ENCODE measurements around the gene DNAJB11. TPM values are rescaled to one million over a fixed set of nuclear protein-coding genes. Genes with fewer than 3 reads are reported as not detected.
"Not testable (repeated sequence)": the region's sequence is repeated elsewhere in the genome, so short reads cannot be mapped to it uniquely, and the experiment has no call there.

The DNAJB11 gene
- total RNA-seq, 4 donors from 2014 or later, result 61.4 to 156 (median 108) TPM

DNA sequence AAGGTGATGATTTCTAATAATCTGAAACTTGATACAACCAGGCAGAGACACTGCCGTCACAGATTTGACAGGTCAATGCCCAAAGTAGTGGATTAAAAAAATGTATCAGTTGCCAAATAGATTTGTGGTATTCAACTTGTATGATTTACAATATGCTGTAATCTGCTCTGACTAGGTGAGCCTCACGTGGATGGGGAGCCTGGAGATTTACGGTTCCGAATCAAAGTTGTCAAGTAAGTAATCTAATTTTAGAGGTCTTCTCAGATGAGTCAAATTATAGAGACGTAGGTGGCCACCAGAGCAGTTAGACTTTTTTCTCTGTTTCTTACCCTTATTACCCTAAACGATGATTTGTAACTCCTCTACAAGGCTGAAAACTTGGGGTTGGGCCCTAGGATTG, 12.0 kb downstream of the DNAJB11 start:
- Histone ChIP-seq H3K4me1 (no peaks in the 10 kb centered on the region), H3K9me3 (no peaks in the 10 kb centered on the region), H3K27me3 (no peaks in the 10 kb centered on the region), H3K27ac (no peak overlapping the region), H3K36me3 (peaks cover 50 to 79% of the 10 kb centered on the region in 2 donors), H3K4me3 (replicated peaks in 1 of 3) (no peak overlapping the region)
- WGBS, 2 donors, result 97 to 99% methylated on average over 6 of the region's 6 CpGs
- TF ChIP-seq POLR2A (IDR thresholded peaks at IDR 0.05), result no peak
- TF ChIP-seq, protein P1, sequence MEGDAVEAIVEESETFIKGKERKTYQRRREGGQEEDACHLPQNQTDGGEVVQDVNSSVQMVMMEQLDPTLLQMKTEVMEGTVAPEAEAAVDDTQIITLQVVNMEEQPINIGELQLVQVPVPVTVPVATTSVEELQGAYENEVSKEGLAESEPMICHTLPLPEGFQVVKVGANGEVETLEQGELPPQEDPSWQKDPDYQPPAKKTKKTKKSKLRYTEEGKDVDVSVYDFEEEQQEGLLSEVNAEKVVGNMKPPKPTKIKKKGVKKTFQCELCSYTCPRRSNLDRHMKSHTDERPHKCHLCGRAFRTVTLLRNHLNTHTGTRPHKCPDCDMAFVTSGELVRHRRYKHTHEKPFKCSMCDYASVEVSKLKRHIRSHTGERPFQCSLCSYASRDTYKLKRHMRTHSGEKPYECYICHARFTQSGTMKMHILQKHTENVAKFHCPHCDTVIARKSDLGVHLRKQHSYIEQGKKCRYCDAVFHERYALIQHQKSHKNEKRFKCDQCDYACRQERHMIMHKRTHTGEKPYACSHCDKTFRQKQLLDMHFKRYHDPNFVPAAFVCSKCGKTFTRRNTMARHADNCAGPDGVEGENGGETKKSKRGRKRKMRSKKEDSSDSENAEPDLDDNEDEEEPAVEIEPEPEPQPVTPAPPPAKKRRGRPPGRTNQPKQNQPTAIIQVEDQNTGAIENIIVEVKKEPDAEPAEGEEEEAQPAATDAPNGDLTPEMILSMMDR (IDR thresholded peaks at IDR 0.05), result no peak
- no peak for DNase-seq
- intact Hi-C loops (cut with DNase I), result no loop called here

DNA sequence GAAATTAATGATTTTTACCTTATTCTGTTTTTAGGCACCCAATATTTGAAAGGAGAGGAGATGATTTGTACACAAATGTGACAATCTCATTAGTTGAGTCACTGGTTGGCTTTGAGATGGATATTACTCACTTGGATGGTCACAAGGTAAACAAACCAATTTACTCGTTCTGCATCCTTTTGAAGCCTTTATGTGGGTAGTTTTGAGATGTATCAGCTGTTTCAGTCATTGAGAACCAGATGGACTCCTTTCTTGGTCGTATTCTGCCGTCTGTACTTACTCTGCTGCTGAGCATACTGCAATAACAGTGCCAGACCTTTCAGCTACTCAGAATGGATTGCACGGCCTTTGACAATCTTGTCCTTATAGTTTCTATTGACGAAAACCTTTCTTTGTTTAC, 13.3 kb downstream of the DNAJB11 start:
- H3K4me3 ChIP-seq (replicated peaks in 1 of 3), result no peak overlapping the region
- H3K27me3 ChIP-seq, result no peaks in the 10 kb centered on the region
- no peak for TF ChIP-seq POLR2A (IDR thresholded peaks at IDR 0.05)
- TF ChIP-seq, protein P1 (IDR thresholded peaks at IDR 0.05), result no peak
- intact Hi-C loops (cut with DNase I), result no loop called here
- 86 to 89% methylated on average over 5 of the region's 5 CpGs for WGBS, 2 donors
- peaks cover 47 to 68% of the 10 kb centered on the region in 2 donors for H3K36me3 ChIP-seq
- H3K27ac ChIP-seq, result no peak overlapping the region
- no peaks in the 10 kb centered on the region for H3K4me1 ChIP-seq
- DNase-seq, result no peak
- no peaks in the 10 kb centered on the region for H3K9me3 ChIP-seq

DNA sequence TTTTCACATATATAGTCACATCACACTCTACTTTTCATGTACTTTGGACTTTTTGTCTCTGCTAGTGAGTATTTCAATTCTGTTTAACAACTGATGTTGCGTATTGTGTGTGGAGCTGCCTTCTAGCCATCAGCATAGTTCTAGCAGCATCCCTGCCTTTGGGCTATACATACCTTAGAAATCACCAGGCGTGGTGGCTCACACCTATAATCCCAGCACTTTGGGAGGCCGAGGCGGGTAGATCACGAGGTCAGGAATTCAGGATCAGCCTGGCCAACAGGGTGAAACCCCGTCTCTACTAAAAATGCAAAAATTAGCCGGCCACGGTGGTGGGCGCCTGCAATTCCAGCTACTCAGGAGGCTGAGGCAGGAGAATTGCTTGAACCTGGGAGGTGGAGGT, 15.7 kb downstream of the DNAJB11 start:
- H3K27me3 ChIP-seq; H3K4me1 ChIP-seq; H3K27ac ChIP-seq; H3K4me3 ChIP-seq (replicated peaks in 1 of 3); H3K9me3 ChIP-seq; DNase-seq; intact Hi-C loops (cut with DNase I): not testable (repeated sequence)
- peaks cover 43 to 50% of the 10 kb centered on the region in 2 donors for H3K36me3 ChIP-seq
- WGBS, 2 donors, result 88 to 89% methylated on average over 9 of the region's 9 CpGs

DNA sequence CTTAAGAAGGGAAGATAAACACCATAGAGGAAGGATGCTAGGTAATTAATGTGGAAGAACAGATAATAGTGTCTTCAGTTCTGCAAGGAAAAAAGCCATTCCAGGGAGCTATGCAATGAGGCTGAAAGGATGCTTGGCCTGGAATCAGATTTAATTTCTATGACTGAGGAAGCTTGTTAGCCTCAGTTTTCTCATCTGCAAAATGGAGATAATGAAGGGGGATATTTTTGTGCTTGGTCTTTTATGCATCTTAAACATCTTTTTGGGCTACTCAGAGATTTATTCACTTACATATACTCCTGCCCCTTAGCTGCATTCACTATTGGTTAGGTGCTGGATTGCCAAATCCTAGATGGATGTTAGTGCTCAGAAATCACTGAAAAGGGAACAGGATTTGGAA, 16.7 kb downstream of the DNAJB11 start:
- Histone ChIP-seq H3K9me3 (no peaks in the 10 kb centered on the region), H3K4me1 (no peaks in the 10 kb centered on the region), H3K36me3 (peaks cover 36 to 40% of the 10 kb centered on the region in 2 donors), H3K27ac (no peak overlapping the region), H3K27me3 (no peaks in the 10 kb centered on the region), H3K4me3 (replicated peaks in 1 of 3) (no peak overlapping the region)
- intact Hi-C loops (cut with DNase I), result no loop called here
- no peak for DNase-seq
- no peak for TF ChIP-seq POLR2A (IDR thresholded peaks at IDR 0.05)
- TF ChIP-seq, protein P1 (IDR thresholded peaks at IDR 0.05), result no peak

DNA sequence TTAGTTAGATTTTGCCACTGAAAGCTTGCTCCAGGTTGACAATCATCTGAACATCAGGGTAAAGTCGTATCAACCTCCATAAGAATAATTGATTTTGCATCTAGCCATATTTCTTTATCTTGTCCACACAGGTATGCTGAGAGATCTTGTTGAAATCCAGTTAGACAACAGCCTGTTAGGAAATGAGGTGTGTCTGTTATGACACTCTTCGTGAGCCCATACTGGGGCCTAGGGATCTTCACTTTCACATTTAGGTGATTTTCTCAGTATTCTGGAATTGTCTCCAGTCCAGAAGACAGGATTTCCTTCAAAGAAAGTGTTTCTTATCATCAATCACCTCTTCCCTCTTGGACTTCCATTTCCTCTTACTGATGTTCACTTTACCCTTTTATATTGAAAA, 18.1 kb downstream of the DNAJB11 start:
- TF ChIP-seq, protein P1 (IDR thresholded peaks at IDR 0.05), result no peak
- TF ChIP-seq POLR2A (IDR thresholded peaks at IDR 0.05), result no peak
- H3K4me1 ChIP-seq, result no peaks in the 10 kb centered on the region
- DNase-seq, result no peak
- WGBS, 2 donors, result 54 to 85% methylated on average over 2 of the region's 2 CpGs
- no peak overlapping the region for H3K4me3 ChIP-seq (replicated peaks in 1 of 3)
- H3K27me3 ChIP-seq, result no peaks in the 10 kb centered on the region
- intact Hi-C loops (cut with DNase I), result no loop called here
- H3K27ac ChIP-seq, result no peak overlapping the region
- H3K9me3 ChIP-seq, result no peaks in the 10 kb centered on the region
- H3K36me3 ChIP-seq, result peaks cover 23 to 26% of the 10 kb centered on the region in 2 donors

DNA sequence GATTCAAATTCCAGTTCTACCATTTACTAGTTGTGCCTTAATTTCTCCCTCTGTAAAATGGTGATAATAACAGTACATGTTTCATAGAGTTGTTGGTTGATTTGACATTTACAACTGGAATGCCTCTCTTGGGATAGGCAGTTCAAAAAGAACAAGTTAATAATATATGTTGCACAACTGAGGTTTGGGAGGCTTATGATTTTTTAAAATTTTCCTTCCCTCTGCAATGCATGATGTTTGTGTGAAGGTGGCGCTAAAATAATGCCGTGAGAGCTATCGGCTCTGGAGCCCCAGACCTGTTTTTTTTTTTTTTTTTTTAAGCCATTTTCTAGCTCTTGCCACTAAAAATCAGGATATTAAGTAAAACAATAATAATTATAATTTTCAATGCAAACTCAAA, 18.6 kb downstream of the DNAJB11 start:
- Histone ChIP-seq H3K27me3 (no peaks in the 10 kb centered on the region), H3K36me3 (peaks cover 18 to 21% of the 10 kb centered on the region in 2 donors), H3K9me3 (no peaks in the 10 kb centered on the region), H3K4me3 (replicated peaks in 1 of 3) (no peak overlapping the region), H3K27ac (no peak overlapping the region), H3K4me1 (no peaks in the 10 kb centered on the region)
- DNase-seq, result no peak
- TF ChIP-seq POLR2A (IDR thresholded peaks at IDR 0.05), result no peak
- TF ChIP-seq, protein P1 (IDR thresholded peaks at IDR 0.05), result no peak
- intact Hi-C loops (cut with DNase I), result no loop called here
- 35 to 43% methylated on average over 3 of the region's 3 CpGs for WGBS, 2 donors

Measured in thyroid gland (tissue), 4 donors.